22Rv1 (cell line): ENCODE measurements around the gene CD36.
"Not testable (repeated sequence)": the region's sequence is repeated elsewhere in the genome, so short reads cannot be mapped to it uniquely, and the experiment has no call there.

Experiments
- H3K27ac ChIP-seq: fragments of 450-650 bp; 2 replicates; pipeline ENCODE4 v1.5.1; 2017
- CTCF ChIP-seq: fragments of 450-650 bp; IDR thresholded peaks from 2 replicates; pipeline ENCODE4 v1.5.1; 2017; ENCODE audit warnings: mild to moderate bottlenecking
- ZFX ChIP-seq: fragments of 450-650 bp; IDR thresholded peaks from 2 replicates; pipeline ENCODE4 v1.6.1; 2017; ENCODE audit warnings: antibody characterized with exemption, borderline replicate concordance

CD36 gene

GRCh38 chr7:80659120-80660055 lies 20.9 kb downstream of the CD36 start:
- H3K27ac ChIP-seq, result no peak overlapping the region
- no peak for TF ChIP-seq ZFX
- peak; percentile 89 for TF ChIP-seq CTCF

- TF ChIP-seq CTCF (no peak), ZFX (no peak)
- H3K27ac ChIP-seq, result no peak overlapping the region
Measured at GRCh38 chr7:80660939-80661338, 22.5 kb downstream of the CD36 start.

- TF ChIP-seq CTCF, result peak; percentile 49
- no peak for TF ChIP-seq ZFX
- H3K27ac ChIP-seq, result no peak overlapping the region
Measured at GRCh38 chr7:80661729-80662128, 23.3 kb downstream of the CD36 start.

- no peak overlapping the region for H3K27ac ChIP-seq
- no peak for TF ChIP-seq ZFX
- no peak for TF ChIP-seq CTCF
Measured at GRCh38 chr7:80662252-80662651, 23.8 kb downstream of the CD36 start.

GRCh38 chr7:80665526-80665925 lies 27.1 kb downstream of the CD36 start:
- H3K27ac ChIP-seq, result no peak overlapping the region
- no peak for TF ChIP-seq CTCF
- no peak for TF ChIP-seq ZFX

- TF ChIP-seq ZFX, result no peak
- no peak for TF ChIP-seq CTCF
- H3K27ac ChIP-seq, result no peak overlapping the region
Measured at GRCh38 chr7:80666376-80666775, 27.9 kb downstream of the CD36 start.

GRCh38 chr7:80669367-80669766 lies 30.9 kb downstream of the CD36 start:
- not testable (repeated sequence) for H3K27ac ChIP-seq

- TF ChIP-seq ZFX, result no peak
Measured at GRCh38 chr7:80671744-80672143, 33.3 kb downstream of the CD36 start.

More at GRCh38 chr7:80671744-80672143, 33.3 kb downstream of the CD36 start:
- no peak overlapping the region for H3K27ac ChIP-seq
